NOMO-1 (cell line): ENCODE results near the gene NFIA.

Experiments
- DNase-seq, 2 experiments: peaks; one replicate each; lab custom pipeline; 2025; ENCODE audit not compliant: unreplicated experiment in 2 of 2; lab: John Stamatoyannopoulos, UW

Gene NFIA

DNA sequence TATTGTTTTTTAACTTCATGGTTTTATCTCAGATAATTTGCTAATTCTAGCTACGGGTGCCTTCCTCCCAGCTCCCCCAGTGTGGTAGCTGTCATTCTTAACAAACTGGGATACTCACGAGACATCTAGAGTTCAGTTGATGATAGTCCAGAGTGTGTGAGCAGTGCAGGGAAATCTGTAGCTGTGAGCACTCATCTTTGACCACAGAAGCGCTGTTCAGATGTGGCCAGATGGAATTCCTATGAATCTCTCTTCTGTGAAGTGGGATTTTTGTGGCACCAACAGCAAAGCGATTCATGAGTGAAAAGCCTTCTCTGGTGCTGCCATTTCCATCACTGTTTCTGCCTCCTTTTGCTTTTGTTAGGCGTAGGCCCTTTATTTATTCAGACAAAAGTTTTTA, 125.1 kb downstream of the NFIA start:
- no peak for DNase-seq

DNA sequence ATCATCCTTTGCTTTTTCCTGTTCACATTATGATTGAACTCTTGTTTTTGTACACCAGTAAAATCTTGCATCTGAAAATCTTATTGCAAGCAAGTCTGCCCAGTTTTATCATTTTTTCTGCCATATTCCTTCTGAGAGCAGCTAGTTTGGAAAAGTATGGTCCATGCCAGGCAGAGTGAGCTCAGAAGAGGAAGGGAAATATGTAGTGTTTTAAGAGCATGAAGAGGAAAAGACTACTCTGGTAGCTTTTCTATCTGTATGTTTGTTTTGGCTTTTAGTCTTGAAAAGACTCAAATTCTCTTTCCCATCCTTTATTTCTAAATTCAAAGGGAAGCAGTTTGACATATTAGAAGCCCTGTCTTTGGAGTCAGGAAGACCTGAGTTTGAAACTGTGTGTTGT, 125.8 kb downstream of the NFIA start:
- no peak for DNase-seq

DNA sequence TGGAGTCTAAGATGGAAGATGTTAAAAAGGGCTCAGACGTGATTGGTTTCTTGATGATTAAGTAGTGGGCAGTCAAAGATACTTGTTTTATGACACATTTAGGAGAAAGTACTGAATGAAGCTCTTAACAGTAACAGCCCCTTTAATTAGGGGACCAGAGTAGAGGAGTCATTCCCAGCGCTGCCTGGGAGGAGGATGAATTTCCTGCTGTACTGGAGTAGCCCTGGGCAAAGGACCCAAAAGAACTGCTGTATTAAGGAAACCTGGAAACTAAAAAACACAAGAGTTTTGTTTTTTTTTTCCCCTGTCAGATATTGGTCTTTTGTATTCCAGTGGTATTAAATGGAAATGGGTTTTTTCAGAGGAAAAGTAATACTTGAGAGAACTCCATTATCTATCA, 126.5 kb downstream of the NFIA start:
- DNase-seq, result no peak

DNA sequence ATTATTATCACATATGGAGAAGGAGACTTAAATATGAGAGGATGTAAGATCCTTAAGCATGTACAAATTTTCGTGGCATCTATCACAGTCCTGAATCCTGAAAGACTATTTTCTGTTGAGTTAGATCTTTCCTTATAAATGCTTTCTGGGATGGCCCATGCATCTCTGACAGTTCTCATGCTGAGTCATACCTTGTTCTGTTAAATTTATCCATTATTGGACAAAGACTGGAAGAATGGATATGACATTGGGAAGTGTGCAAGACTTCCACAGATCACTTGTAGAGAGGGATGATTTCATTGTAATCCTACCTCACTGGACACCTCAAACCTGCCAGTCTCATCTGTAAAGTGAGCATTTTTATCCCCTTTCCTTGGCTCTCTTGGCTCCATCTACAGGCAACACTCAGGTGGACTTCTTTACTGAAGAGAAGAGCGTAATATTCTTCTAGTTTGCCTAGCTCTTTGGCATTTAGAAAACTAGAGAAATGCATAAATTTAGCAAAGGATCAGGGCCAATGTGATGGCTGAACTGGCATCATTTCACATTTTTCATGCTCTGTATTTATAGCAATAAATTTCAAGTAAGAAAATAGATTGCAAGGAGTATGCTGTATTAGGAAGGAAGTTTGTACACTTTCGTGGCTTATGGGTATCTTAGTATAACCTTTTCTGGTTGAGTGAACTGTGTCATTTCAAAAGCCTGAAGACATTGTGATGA, 128.2 kb downstream of the NFIA start:
- DNase-seq, result no peak

DNA sequence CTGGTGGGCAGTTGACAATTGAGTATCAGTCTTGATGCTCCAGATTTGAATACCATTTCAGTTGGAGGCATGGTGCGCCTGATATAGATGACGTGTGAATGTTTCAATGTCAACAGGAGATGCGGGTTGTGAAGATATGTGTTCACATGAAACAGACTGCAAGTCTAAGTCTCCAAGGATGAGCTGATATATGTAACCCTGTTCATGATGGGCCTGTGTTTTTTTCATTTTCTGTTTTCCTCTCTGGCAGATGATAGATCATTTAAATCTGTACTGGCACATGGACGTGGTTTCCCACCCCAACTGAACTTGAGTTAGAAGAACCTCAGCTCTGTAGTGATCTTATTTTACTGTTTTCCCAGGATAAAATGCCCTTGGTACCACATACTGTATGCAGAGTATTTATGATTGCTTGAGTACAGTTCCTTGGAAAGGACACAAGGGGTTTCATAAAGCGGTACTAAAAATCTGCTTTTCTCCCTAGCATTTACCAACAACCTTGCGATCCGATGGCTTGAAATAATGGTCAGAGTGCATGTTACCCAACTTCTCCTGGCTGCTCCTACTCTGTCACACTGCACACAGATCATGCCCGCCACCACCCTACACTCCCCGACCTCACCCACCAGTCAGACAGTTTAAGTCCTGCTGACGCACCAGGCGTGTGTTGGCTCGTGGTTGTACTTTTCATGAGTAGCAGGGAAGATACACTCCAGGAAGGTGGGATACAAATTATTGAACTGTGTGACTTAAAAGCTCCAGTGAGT, 131.1 kb downstream of the NFIA start:
- no peak for DNase-seq

DNA sequence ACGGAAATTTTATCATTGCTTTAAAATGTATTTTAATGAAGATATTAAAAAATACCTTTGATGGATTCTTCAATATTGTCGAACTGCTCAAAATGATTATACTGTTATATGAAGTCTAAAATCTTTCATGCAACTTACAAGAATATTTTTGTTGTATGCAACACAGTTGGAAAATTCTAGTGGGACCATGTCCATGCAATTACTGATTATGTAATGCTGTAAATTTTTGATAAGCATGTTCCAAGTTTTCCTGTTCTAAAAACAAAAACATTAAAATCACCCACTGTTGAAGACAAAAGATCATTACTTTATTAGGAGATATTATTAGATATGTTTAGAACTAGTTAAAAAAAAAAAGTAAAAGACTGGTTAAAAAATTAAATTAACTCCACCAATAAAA, 132.8 kb downstream of the NFIA start:
- no peak for DNase-seq

DNA sequence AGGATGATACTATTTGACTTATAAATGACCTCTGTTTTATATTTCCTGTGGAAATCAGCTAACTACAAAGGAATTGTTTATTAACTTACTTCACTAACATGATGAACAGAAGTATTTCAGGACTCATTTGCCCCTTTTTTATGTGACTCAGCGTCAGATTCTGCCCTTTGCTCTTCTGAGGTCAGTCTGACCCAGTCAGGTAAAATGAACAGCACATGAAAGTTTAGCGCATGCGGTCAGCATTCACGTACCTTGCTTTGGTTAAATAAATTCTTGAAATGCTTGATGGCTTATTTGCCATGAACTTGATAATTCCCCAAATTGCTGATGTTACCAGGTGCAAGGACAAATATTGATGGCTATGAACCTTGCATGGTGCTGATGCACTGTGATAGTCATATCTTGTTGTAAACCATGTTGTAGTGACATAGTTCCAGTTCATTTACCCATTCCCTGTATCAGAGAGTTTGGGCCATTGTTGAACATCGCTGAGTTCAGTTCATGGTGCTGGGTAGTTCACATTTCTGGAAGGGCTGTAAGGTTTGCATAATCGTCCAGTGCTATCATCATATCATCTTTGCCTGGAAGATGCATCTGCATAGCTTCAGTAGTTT, 133.4 kb downstream of the NFIA start:
- DNase-seq, result no peak

DNA sequence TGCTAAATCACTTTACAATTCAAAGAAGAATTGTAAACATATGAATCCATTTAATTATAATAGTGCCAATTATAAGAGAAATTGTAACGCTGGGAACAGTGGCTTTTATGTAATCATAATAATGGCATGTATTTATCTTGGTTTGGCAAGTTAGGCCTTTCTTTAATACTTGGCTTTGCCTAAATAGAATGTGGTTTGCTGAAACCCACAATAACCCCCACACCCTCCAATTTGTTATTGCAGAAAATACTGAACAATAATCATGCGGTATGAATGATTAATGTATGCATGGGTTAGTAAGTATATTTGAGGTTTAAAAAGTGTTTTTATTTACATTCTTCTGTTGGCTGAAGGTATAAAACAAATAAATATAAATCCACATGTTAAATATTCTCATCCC, 138.2 kb downstream of the NFIA start:
- no peak for DNase-seq

DNA sequence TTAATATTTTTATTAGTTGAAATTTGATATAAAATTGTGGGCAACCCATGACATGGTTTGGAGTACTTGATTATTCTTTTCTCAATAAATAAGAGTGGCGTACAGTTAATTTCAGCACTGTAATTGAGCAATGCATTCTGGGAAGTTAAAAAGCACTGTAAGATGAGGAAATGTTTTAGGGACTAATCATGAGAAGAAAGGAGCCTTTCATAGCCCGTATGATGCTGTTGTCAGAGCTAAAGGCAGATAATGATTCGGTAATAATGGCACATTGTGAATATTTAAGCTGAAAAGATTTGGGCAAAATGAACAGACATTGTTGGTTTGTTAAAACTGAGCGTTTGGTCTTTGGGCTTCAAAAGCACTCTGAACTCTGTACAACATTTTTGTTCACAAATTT, 139.3 kb downstream of the NFIA start:
- DNase-seq, result no peak

DNA sequence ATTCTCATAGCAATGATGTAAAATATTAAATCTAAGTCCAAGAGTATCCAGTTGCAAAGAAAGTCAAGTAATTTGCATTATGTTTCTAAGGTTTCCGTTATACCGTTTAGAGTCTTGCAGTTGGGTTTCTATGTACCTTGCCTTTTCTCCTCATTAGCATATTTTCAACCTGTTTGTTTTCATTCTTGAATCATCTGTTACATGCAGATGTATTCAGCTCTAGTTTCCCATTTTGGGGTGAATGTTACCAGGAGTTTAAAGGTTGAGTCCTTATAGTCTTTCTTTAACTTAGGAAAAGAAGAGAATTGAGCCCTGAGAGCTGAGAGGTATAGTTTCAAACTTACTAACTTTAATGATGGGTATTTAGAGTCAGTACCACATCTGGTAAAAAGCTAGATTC, 139.9 kb downstream of the NFIA start:
- DNase-seq, result no peak

DNA sequence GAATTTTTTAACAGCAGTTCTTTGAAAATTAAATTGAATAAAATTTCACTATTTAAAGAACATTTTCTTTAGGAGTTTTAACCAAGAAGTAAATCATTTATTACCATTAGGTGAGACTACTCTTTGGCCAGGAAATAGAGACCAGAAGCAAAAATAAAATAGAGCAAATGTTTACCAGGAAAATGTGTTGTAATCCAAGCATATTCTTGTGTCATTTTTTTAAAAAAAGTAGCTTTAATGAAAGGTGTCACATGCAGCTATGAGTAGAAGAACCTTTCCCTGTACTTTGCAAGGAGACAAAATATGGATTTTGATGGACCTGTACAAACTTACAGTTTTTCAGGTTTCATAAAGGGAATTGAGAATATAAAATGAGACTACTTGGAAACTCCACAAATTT, 140.8 kb downstream of the NFIA start:
- DNase-seq, result no peak

DNA sequence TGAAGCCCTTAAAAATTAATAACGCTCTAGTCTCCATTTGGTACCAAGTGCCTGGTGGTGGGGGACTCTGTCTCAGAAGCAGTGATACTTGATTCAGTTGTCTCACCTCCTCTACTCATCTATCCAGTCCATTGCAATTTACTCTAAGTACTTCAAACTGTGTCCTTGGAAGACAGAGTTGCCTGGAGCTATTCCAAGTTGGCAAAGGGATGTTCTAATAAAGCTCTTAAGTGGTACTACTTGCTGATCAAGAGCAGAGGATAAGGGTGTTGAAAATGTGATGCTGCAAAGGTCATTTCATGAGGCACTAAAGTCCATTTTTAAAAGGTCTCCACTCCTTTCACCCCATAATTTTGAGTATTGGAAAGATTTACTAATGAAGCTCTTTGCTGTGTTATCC, 142.2 kb downstream of the NFIA start:
- DNase-seq, result no peak

DNA sequence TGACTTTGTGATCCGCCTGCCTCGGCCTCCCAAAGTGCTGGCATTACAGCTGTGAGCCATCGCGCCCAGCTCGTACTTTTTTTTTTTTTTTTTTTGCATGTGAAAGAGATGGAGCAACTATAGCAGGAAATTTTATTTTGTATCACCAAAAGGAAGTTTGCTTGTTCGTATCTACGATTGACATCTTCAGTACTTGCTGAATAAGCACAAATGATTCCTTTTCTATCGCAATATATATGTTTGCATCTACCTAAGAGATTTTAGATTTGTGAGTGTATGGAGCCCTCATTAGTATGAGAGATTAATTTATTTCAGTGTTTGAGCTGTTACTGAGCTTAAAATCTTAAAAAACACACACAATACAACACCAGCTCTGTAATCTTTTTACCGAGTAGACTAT, 143.1 kb downstream of the NFIA start:
- DNase-seq, result no peak

DNA sequence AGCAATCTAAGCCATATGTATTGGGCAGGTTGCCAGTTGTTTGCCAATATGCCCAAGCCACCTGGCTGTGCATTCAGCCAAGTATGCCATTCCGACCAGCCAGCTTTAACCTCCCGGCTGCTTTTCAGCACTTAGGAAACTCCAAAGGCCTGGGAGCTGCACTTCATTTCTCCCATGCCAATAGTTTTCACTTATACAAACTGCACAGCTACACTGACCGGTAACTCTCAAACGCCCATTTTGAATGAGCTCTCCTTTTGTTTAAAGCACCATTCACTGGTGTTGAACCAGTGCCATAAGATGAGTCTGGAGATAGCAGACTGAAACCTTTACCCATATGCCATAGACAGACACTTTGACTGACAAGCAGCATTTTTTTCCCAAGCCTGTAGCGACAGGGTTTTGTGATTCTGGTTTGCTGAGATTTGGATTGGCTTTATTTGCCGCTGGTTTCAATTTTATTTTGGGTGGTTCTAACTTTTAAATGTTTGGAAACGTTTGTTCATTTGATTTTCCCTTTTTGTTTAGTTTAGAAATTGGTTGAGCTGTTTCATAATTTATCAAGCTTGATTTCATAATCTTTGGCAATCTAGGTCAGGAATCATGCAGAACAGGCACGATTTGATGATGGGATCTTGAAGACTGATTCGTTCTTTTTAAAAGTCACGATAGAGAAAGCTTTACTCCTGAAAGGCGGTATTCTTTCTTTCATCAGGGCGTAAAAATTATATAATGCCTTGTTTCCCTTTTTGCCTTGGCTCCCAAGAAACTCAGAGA, 144.6 kb downstream of the NFIA start:
- DNase-seq, result no peak

DNA sequence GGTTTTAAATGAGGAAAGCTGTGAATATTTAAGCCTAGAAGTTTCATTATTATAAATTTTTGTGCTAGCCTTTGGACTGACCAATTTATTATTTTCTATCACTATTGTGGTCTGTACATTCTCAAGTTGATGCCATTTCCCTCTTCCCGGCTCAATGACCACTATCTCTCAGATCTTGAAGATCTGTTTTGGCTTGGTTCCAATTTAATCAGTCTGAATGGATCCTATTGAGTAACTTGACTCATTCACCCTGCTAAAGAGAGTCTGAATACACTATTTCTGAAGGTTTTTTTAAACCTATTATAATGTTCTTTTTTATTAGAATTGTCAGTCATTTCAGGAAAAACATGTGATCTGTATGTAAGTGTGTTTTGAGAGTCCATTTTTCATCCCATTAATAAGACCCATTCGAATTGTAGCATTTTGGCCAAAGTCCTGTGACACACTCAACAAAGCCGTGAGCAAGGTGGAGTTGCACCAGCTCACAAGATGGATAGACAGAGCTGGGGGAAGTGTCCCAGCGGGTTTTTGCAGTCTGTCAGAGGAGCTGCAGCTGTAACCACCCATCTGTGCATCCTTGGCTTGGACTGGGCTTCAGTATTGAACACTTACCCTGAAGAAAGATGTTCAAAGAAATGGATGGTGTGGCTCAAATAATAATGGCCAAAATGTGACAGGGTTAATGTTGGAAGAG, 145.6 kb downstream of the NFIA start:
- DNase-seq, result no peak

DNA sequence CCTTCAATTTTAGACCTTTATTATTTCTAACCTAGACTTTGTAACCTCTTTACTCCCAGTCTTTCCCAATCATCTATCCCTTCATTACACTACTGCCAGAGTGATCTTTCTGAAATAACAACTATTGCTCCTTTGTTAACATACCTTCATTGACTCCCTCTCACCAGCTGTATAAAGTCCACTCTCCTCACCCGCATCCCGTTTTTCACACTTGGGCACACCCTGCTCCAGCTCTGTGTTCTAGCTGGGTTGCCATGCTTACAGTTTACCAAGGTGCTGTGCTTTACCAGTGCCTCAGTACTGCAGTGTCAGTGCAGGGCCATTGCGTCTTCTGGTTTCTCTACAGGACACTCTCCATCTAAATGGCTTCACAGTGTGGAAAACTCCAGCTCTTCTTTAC, 148.2 kb downstream of the NFIA start:
- DNase-seq, result no peak

DNA sequence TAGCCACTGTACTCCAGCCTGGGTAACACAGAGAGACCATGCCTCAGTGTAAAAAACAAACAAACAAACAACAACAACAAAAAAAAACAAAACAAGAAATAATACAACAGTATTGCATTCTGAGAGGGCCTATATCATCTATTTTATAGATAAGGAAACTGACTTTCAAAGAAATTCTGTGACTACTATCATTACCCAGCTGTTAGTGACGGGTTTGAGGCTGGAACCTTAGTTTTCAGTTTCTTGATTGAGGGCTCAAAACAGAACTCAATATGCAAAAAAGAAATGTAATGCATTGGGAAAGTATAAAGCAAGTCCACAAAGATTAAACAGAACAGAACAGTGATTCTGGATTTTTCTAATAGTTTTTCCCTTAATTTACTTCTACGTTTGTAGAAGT, 149.4 kb downstream of the NFIA start:
- no peak for DNase-seq

DNA sequence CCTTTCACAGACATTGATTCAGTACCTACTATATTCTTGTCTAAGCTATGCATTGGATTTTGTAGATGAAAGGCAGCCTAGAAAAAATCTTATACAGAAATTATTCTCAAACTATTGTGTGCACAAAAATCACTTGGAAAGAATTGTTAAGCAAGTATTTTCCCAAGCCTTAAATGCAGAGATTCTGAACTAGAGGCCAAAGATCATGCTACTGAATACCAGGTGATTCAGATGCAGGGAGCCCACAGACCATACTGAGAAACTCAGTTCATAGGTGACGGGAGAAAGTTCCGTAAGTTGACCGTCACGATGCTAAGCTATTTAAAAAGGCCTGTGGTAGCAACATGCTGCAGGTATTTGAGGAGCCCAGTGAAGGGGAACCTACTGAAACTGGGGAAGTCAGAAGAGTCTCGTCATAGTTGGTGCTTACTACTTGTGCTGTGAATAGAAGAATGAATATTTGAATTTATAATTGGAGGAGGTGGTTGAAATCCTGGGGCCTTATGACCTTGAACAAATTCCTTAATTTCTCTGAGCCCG, 150.8 kb downstream of the NFIA start:
- peak in 1 of 2 experiments; percentile 9 for DNase-seq

DNA sequence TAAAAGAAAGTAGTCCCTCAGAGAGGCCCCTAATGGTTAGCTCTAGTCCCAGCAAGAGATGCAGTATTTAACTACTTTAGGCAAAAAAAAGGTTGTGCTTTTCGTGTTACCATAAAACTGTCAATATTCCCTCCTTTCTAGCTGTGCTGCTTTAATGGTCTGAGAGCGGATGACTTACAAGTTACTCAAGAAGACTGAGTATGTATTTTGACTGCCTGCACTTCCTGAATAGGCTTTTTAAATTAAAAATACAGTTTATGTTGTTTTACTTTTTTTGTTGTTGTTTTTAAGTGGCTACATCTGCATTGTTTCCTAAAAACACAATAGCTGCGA, 152.2 kb downstream of the NFIA start:
- DNase-seq, result no peak

DNA sequence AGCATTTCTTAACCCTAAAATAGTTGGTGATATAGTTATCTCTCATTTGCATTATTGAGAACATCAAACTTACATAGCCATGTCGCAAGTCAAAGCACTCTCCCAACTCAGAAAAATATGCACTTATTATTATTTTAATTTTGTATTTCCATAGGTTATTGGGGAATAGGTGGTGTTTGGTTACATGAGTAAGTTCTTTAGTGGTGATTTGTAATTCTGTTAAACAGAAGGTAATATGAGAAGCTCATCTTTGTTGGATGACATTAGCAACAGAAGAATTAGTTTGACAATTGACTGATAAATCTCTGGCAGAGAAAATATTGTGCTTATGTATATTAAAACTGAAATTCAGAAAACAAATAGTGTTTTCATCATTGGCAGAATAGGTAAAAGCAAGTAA, 154.8 kb downstream of the NFIA start:
- DNase-seq, result no peak
